Testis (tissue), 2 donors: ENCODE data around the gene GARRE1.

Experiments
- CTCF ChIP-seq, 3 experiments: fragments of 450-650 bp in 2 of 3; fragments of 200-600 bp in 1 of 3; sonication (generic) in 1 of 3; IDR thresholded peaks; one replicate each; pipeline ENCODE4 v1.5.1; 2016 to 2019; ENCODE audit warnings: antibody characterized with exemption in 3 of 3, mild to moderate bottlenecking in 2 of 3, moderate library complexity in 1 of 3
- POLR2A ChIP-seq: fragments of 450-650 bp; IDR thresholded peaks from one replicate; pipeline ENCODE4 v1.6.1; 2017; ENCODE audit warnings: antibody characterized with exemption, mild to moderate bottlenecking, moderate library complexity

GRCh38 chr19:34217952-34218817, 36.2 kb upstream of the GARRE1 start:
- no peak for TF ChIP-seq CTCF (IDR thresholded peaks at IDR 0.05)
- no peak for TF ChIP-seq POLR2A
